Brain pericyte (primary cell): ENCODE results near the gene MACROD1.

ENCODE experiments used
- DNase-seq: peaks from one replicate; pipeline ENCODE4 v3.0.0-alpha.2; 2012; ENCODE audit warnings: low read depth, low spot score

Gene MACROD1

GRCh38 chr11:63961608-63962412 is 204.1 kb downstream of the MACROD1 start:
- DNase-seq: no peak

- no peak for DNase-seq
These were observed 207.9 kb downstream of the MACROD1 start for GRCh38 chr11:63958008-63958407.

- DNase-seq: no peak
These were observed 213.3 kb downstream of the MACROD1 start for GRCh38 chr11:63952570-63952969.

- DNase-seq: no peak
These were observed 214.0 kb downstream of the MACROD1 start for GRCh38 chr11:63951779-63952536.
